HepG2 (cell line): ENCODE measurements around the gene RAP1GAP2. TPM values are rescaled to one million over a fixed set of nuclear protein-coding genes. Genes with fewer than 3 reads are reported as not detected.

Experiments used
- ATAC-seq: fragments of 200-7000 bp; cut with Tn5 transposase; 3 replicates; pipeline ENCODE4 v1.9.1; 2020; ENCODE audit warnings: mild to moderate bottlenecking, moderate library complexity
- BruUV-seq: library from RNA; stranded (reverse); fragments of 400-500 nt; replicated peaks from 2 replicates; lab custom pipeline; 2021; lab: Mats Ljungman, UMichigan
- CTCF ChIA-PET: fragments of 300-600 bp; formaldehyde crosslinking; extraction: SDS; loops from one replicate; lab custom pipeline; 2021; ENCODE audit warnings: low total read pairs, inconsistent platforms, low intra/inter-chr PET ratio; lab: Yijun Ruan, JAX
- POLR2A ChIA-PET: fragments of 350-600 bp; sonication (Branson Sonifier 250); formaldehyde crosslinking; loops from one replicate; lab custom pipeline; 2020; ENCODE audit warnings: antibody characterized with exemption, inconsistent platforms; lab: Yijun Ruan, JAX
- DNase-seq: peaks from one replicate; pipeline ENCODE4 v3.0.0-alpha.2; 2015; ENCODE audit warnings: low spot score
- FAIRE-seq: peaks from 3 replicates; lab custom pipeline; 2011; peaks lifted over from hg19 to GRCh38; lab: Jason Lieb, UNC
- H2AFZ ChIP-seq: one replicate; pipeline ENCODE4 v1.6.1; 2011; ENCODE audit warnings: low read length, inconsistent platforms
- H3K27ac ChIP-seq: fragments of 300-600 bp; 3 replicates; pipeline ENCODE4 v1.8.0; 2011; ENCODE audit warnings: mixed run types, mild to moderate bottlenecking, mixed read lengths, low read length, inconsistent platforms; ENCODE audit not compliant: insufficient read depth; ENCODE audit errors: extremely low read length
- H3K27me3 ChIP-seq, 2 experiments: fragments of 200-600 bp in 1 of 2; 2 replicates in 1 of 2; 3 replicates in 1 of 2; pipeline versions ENCODE4 v1.6.0 to v1.8.0; 2011; ENCODE audit warnings: low read length in 2 of 2, mild to moderate bottlenecking in 2 of 2, moderate library complexity in 2 of 2, inconsistent platforms in 1 of 2; ENCODE audit not compliant: insufficient read depth in 2 of 2, control insufficient read depth in 1 of 2
- H3K36me3 ChIP-seq, 2 experiments: fragments of 200-600 bp in 1 of 2; replicated peaks in 1 of 2; 2 replicates in 1 of 2; 3 replicates in 1 of 2; pipeline versions ENCODE4 v1.5.1 to v1.8.0; 2011; ENCODE audit warnings: low read length in 2 of 2, inconsistent platforms in 1 of 2; ENCODE audit not compliant: insufficient read depth in 2 of 2, control insufficient read depth in 1 of 2
- H3K4me1 ChIP-seq: 2 replicates; pipeline ENCODE4 v1.5.1; 2012; ENCODE audit warnings: low read length, inconsistent platforms; ENCODE audit not compliant: insufficient read depth
- H3K4me2 ChIP-seq: 2 replicates; pipeline ENCODE4 v1.6.0; 2011; ENCODE audit warnings: low read depth, low read length, inconsistent platforms
- H3K4me3 ChIP-seq, 3 experiments: fragments of 200-600 bp in 1 of 3; sonication (generic), shearing (Covaris generic) in 1 of 3; replicated peaks in 1 of 3; 2 replicates each; pipeline ENCODE4 v1.5.1; 2011 to 2016; ENCODE audit warnings: low read length in 3 of 3, inconsistent platforms in 2 of 3, low read depth in 2 of 3, mild to moderate bottlenecking in 2 of 3, control low read depth in 1 of 3, mixed read lengths in 1 of 3; ENCODE audit not compliant: insufficient read depth in 1 of 3
- H3K79me2 ChIP-seq: one replicate; pipeline ENCODE4 v1.6.1; 2011; ENCODE audit warnings: low read length, inconsistent platforms; ENCODE audit not compliant: insufficient read depth
- H3K9ac ChIP-seq: 2 replicates; pipeline ENCODE4 v1.6.0; 2011; ENCODE audit warnings: mild to moderate bottlenecking, low read depth, low read length, inconsistent platforms; ENCODE audit not compliant: insufficient read depth
- H3K9me3 ChIP-seq: 2 replicates; pipeline ENCODE4 v1.5.1; 2012; ENCODE audit warnings: mild to moderate bottlenecking, low read length
- H4K20me1 ChIP-seq: 2 replicates; pipeline ENCODE4 v1.6.0; 2011; ENCODE audit warnings: inconsistent platforms, mild to moderate bottlenecking, low read length, moderate library complexity; ENCODE audit not compliant: insufficient read depth
- ATF1 ChIP-seq: IDR thresholded peaks from 2 replicates; pipeline ENCODE4 v1.6.1; 2016; ENCODE audit warnings: mild to moderate bottlenecking, control low read depth
- CENPT ChIP-seq: sonication (generic); formaldehyde crosslinking; IDR thresholded peaks from 2 replicates; pipeline ENCODE4 v1.8.0; 2022; ENCODE audit warnings: low read depth, mild to moderate bottlenecking, moderate library complexity, missing genetic modification reagents
- ETS1 ChIP-seq: sonication (generic); formaldehyde crosslinking; IDR thresholded peaks from 2 replicates; pipeline ENCODE4 v1.4.0; 2020; ENCODE audit warnings: missing genetic modification reagents
- FOXK2 ChIP-seq: fragments of 450-650 bp; IDR thresholded peaks from 2 replicates; pipeline ENCODE4 v1.6.1; 2016
- GMEB2 ChIP-seq: IDR thresholded peaks from 2 replicates; pipeline ENCODE4 v1.6.1; 2016; ENCODE audit warnings: missing biosample characterization, missing genetic modification reagents, low read depth
- HNF1B ChIP-seq: sonication (generic); formaldehyde crosslinking; IDR thresholded peaks from 2 replicates; pipeline ENCODE4 v1.5.1; 2020; ENCODE audit warnings: mild to moderate bottlenecking, moderate library complexity, missing genetic modification reagents
- MNT ChIP-seq: fragments of 450-650 bp; IDR thresholded peaks from 2 replicates; pipeline ENCODE4 v1.6.1; 2016
- RARG ChIP-seq: sonication (generic); formaldehyde crosslinking; IDR thresholded peaks from 2 replicates; pipeline ENCODE4 v1.4.0; 2020; ENCODE audit warnings: low read depth, mild to moderate bottlenecking, missing genetic modification reagents
- TMF1 ChIP-seq: sonication (generic); formaldehyde crosslinking; IDR thresholded peaks from 2 replicates; pipeline ENCODE4 v1.8.1; 2022; ENCODE audit warnings: low read depth, missing genetic modification reagents
- ZMAT5 ChIP-seq: sonication (generic); formaldehyde crosslinking; IDR thresholded peaks from 2 replicates; pipeline ENCODE4 v1.5.0; 2020; ENCODE audit warnings: mild to moderate bottlenecking, low read depth, missing genetic modification reagents, borderline replicate concordance
- ZNF446 ChIP-seq: sonication (generic); formaldehyde crosslinking; IDR thresholded peaks from 2 replicates; pipeline ENCODE4 v1.5.0; 2020; ENCODE audit warnings: mild to moderate bottlenecking, missing genetic modification reagents
- ZNF652 ChIP-seq: IDR thresholded peaks from 2 replicates; pipeline ENCODE4 v1.6.1; 2016; ENCODE audit warnings: low read depth, borderline replicate concordance
- WGBS: methylation state at CpG from one replicate; pipeline ENCODE4 v1.1.6; 2017; ENCODE audit warnings: low lambda C conversion rate; 5-methylcytosine and 5-hydroxymethylcytosine counted together
- in situ Hi-C: cut with HindIII; loops from 2 replicates; pipeline ENCODE4 v1.10.0; 2017; ENCODE audit warnings: low pct_unique_long_range_greater_than_20kb; ENCODE audit not compliant: extremely low pct_ligation_motif_present
- intact Hi-C: fragments of 100-400 bp; cut with micrococcal nuclease; formaldehyde crosslinking; loops from one replicate; pipeline ENCODE4 v1.10.0; 2022; ENCODE audit not compliant: unreplicated experiment
- polyA plus RNA-seq, 8 experiments: library from polyadenylated mRNA; depleted of rRNA in 3 of 8; stranded (reverse) in 7 of 8; unstranded in 1 of 8; fragments of >200 nt; fragmentation: Illumina TruSeq in 4 of 8; extraction: Trizol in 4 of 8; gene quantifications; 2 replicates each; pipeline versions ENCODE4 v1.2.1 to v1.2.3, GENCODE V29; 2011 to 2016; ENCODE audit warnings: low read depth in 4 of 8, missing spikeins in 1 of 8, mixed read lengths in 1 of 8; ENCODE audit not compliant: insufficient read depth in 1 of 8
- total RNA-seq, 5 experiments: library from RNA; depleted of rRNA; stranded (reverse); fragments of >200 nt; fragmentation: Illumina TruSeq; extraction: Trizol; gene quantifications; 2 replicates each; pipeline ENCODE4 v1.2.3, GENCODE V29; 2016; ENCODE audit warnings: low read depth in 1 of 5

Gene RAP1GAP2
- total and polyA plus RNA-seq, 2 of the 13 experiments (the other 11 are each of a cell fraction or from before 2014, with no cell fraction given) = 10.9 to 12.0 TPM

- Histone ChIP-seq H3K27ac (no peak overlapping the region), H3K27me3 (peaks cover 2 to 14% of the 10 kb centered on the region in 2 experiments; a peak in 4 of 5 replicates), H3K36me3 (no peaks in the 10 kb centered on the region), H3K79me2 (no peaks in the 10 kb centered on the region), H2AFZ (no peak overlapping the region), H3K9ac (no peak overlapping the region), H3K9me3 (no peaks in the 10 kb centered on the region), H3K4me3 (no peak overlapping the region), H3K4me1 (peaks cover 26% of the 10 kb centered on the region), H4K20me1 (no peaks in the 10 kb centered on the region), H3K4me2 (no peak overlapping the region)
- ChIA-PET CTCF (no interaction called here), POLR2A (no interaction called here)
- 66% methylated on average over 6 of the region's 6 CpGs for WGBS
- intact Hi-C loops = no loop called here
- TF ChIP-seq CENPT (no peak), ZNF652 (CRISPR knock-in tag) (no peak), MNT (no peak), ZMAT5 (CRISPR knock-in tag) (no peak), ETS1 (CRISPR knock-in tag) (no peak), TMF1 (CRISPR knock-in tag) (no peak), HNF1B (CRISPR knock-in tag) (no peak), FOXK2 (no peak), RARG (CRISPR knock-in tag) (no peak), GMEB2 (CRISPR knock-in tag) (no peak), ZNF446 (CRISPR knock-in tag) (no peak), ATF1 (CRISPR knock-in tag) (no peak)
- DNase-seq = no peak
- in situ Hi-C loops = loop anchor here (5.0 to 10.0 kb wide), 2 partner anchors 75 to 163 kb away; no protein-coding TSS in a partner anchor
- BruUV-seq = no TSS peak
- ATAC-seq = no peak
- no peak for FAIRE-seq
Observed at GRCh38 chr17:2852221-2852620, 56.0 kb downstream of the RAP1GAP2 start.
